Medulla oblongata (tissue), 1 donor: Measurements from ENCODE around the gene APBA1.

Experiments
- DNase-seq: peaks from one replicate; pipeline ENCODE4 v3.0.0-alpha.2; 2015; ENCODE audit errors: extremely low spot score

The APBA1 gene

GRCh38 chr9:69527454-69527853 is 144.7 kb downstream of the APBA1 start:
- no peak for DNase-seq

- DNase-seq: no peak
These were observed 145.5 kb downstream of the APBA1 start for GRCh38 chr9:69526699-69527098.

DNA sequence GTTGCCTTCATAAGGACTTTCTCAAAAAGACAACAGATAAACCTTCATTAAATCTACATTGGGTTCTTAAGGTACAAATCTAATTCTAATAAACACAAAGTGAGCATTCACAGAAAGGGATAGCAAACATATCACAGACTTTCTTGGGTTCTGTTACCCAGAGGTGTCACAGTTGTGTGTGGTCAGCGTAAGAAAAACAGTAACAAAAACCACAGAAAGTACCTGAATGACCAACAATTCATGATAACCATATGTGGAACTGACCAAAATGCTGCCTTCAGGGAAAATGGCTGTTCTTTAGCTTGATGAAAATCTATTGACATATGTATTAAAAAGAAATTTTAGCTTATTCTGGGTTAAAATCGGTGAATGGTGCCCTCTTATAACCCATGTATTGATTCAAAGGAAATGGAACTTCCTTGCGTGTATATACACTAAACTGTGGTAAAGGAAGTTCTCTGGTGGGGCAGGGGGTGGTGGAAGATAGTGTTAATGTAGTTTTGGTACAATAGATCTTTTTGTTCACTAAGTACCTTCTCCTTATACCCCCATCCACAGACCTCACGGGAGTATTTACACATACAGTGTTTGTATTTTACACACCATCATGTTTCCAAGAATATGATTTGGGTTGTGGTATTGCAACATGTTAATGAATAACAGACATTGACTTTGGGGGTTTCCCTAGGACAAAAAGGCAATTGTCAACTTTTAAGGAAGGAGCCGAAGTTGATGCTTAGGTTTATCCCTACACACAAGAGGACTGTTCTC is 152.5 kb downstream of the APBA1 start:
- no peak for DNase-seq

DNA sequence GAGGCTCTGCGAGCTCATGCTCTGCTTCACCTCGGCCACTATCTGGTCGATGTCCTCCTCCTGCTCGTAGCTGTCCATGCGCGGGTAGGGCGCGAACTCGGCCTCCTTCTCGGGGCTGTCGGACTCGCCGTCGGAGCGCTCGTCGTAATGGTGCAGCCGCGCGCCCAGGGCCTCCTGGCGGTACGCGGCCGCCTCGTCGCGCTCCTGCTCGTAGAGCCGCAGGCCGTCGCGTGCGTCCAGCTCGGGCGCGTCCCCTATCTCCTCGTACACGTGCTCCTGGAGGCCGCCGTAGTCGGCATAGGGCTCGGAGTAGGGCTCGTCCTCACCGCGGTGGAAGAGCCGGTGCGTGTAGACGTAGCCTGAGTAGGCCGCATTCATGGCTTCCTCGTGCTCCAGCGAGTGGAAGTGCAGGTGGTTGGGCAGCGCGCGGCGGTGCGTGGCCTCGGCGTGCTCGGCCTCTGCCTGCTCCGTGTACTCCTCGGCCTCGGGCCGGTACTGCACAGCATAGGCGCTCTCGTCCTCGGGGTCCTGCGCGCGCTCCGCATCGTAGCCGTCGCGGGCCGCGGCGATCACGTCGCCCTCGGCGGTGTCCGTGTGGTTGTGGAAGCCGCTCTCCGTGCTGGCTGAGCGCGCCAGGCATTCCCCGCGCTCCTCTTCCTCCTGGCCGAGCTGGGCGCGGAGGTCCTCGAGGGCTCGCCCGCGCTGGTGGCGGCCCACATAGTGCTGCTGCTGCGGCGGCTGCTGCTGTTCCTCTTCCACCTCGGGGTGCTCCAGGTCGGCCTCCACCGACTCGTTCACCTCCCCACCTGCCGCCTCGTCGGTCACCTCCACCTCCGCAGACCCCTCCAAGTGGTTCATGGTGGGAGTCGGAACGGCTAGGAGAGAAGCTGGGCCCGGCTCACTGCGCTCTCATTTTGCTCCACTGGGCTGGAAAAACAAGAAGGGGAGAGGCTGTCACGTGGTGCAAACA is 155.5 kb downstream of the APBA1 start:
- DNase-seq: no peak

- no peak for DNase-seq
These were observed 156.4 kb downstream of the APBA1 start for GRCh38 chr9:69515810-69516209.

DNA sequence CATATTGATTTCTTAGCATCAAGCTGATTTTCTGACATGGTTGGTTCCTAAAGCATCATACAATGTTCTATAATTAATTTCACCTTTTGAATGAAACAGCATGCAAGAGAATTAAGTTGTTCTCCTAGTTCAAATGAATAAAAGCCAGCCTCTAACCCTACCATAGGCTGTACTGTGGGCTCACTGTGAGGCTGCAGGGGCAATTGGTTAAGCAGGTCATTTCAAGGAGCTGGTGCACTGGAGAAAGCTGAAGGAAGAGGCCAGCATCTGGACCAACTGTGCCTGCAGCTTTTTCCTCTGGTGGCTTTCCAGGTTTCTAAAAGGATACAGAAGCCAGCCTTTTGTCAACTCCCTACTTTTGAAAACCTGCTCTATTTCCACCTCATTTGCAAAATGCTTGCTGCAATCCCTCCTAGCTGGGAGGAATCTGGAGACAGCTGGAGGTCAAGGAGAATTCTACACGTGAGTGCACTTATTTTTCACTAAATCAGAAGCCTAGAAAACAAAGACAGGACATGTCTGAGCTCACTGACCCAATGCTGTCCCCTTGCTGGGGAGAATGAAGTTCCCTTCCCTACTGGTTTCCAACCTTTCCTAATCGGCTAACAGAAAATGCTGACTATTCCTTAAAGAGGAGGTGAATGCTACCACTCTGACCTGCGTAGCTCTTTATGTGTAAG is 158.9 kb downstream of the APBA1 start:
- no peak for DNase-seq

DNA sequence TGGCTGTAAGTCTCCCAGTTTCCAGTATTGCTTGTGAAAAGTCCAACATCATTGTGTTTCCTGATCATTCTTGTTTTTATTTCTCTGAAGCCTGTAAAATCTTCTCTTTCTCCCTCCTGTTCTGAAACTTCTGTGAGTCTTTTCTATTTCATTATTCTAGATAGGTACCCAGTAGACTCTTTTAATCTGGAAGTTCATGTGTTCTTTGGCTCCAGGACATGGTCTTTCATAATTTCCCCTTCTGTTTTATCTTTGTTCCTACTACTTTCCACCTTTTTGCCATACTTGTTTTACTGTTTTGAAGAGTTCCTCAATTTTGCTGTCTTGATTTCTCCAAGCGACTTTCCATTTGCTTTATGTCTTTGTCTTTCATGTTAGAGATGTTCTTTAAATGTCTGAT is 168.1 kb downstream of the APBA1 start:
- DNase-seq: no peak

DNA sequence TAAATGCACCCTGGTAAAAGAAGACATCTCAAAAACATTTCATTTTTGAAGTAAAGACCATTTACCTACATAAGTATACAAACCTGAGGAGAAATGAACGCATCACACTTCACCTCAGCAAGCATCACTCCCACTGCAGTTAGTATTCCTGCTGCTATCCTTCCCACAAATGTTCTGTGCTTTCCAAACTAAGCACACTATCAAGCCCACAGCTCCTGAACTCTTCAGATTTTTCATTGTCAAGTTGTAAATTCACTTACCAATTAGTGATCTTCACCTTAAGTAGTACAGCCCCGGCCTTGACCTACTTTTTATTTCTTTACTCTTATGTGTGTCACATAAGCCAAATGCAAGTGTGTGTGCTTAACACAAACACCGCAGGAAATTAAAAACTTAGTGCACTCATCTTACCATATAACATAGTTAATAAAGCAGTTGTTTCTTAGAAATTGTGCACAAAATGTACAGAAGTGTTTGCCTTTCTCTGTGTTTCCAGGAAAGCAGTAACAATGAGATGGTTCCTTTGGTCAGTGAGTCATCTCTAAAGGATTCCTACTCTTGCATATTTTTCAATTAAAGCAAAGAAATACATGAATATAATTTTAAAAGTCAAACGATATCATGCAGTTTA is 169.4 kb downstream of the APBA1 start:
- DNase-seq: no peak

DNA sequence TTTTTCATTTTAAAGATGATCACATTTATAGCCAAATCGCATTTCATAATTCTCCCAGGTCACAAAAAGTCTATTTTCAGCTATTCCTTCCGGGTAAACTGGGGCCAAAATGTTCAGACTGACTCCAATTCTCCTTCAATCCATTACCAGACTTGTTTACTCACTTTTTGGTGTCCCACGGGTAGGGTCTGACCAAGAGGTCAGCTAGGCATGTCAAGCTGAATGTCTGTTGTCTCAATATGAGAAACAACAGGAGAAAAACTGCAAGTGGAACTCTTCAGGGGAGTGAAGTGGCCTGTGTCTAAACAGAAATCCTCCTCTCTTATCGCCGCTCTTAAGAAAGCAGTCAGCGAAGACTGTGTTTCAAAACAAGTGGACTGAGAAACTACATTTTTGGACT is 171.3 kb downstream of the APBA1 start:
- DNase-seq: no peak

- DNase-seq: no peak
These were observed 172.2 kb downstream of the APBA1 start for GRCh38 chr9:69499959-69500358.

GRCh38 chr9:69499407-69499806 is 172.8 kb downstream of the APBA1 start:
- DNase-seq: no peak

DNA sequence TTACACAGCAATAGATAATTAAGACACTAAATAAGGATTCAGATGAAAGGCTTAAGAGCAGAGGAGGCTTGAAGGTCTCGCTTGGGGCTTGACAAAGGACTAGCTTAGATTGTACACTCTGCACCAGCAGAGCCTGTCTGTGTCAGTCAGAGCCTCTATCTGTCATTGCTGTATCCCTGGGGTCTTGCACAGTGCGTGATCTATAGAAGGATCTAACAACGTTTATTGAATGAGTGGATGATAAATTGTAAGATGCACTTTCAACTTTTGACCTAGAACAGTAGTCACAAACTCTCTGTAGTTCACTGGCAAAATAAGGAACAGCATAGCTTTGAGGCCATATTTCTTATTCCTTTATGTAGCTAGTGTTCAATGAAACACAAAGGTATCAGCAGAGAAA is 173.7 kb downstream of the APBA1 start:
- DNase-seq: no peak

DNA sequence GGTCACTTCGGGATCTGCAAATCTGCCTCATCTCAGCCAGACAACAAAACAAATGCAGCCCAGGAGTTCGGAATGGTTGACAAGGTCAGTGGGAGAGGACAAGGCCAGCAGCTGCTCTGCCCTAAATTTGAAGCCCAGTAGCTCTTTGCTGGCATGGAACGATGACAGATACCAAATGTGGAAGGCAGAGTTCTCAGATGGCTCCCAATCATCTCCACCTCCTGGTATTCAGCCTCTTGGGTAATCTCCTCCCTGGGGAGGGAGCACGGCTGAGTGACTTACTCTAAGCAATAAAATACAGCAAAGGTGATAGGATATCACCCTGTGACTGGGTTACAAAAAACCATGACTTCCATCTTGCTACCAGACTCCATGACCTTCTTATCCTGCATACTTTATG is 174.4 kb downstream of the APBA1 start:
- DNase-seq: no peak

DNA sequence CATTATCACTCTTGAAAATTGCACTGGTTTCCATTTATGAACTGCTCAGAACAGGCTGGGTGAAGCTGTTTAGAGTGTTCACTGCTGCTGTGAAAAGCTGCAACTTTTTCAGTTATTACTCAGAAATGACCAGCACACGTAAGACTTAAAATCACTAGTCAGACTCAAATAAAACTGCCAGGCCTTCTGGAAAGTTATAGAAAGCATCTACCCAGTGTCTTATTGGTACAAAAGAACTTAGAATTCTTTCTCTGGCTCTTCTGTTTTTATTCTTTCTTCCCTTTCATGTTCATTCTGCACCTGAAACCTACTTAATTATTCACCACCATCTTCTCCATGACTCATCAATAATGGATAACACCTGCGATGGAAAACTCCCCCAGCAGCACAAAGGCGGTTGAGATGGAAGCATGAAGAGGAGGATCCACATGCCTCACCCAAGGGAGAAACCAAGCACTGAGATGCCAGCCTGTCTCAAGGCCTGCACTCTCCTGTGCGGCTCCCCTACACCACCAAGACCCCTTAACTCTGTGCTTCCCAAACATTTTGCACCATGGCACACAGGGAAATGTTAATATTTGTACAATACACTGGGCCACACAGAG is 175.2 kb downstream of the APBA1 start:
- DNase-seq: no peak

- DNase-seq: no peak
These were observed 176.9 kb downstream of the APBA1 start for GRCh38 chr9:69495296-69495695.

GRCh38 chr9:69494763-69495162 is 177.4 kb downstream of the APBA1 start:
- no peak for DNase-seq

GRCh38 chr9:69494208-69494607 is 178.0 kb downstream of the APBA1 start:
- no peak for DNase-seq

- no peak for DNase-seq
These were observed 185.7 kb downstream of the APBA1 start for GRCh38 chr9:69486498-69486897.

- no peak for DNase-seq
These were observed 186.7 kb downstream of the APBA1 start for GRCh38 chr9:69485466-69485865.

DNA sequence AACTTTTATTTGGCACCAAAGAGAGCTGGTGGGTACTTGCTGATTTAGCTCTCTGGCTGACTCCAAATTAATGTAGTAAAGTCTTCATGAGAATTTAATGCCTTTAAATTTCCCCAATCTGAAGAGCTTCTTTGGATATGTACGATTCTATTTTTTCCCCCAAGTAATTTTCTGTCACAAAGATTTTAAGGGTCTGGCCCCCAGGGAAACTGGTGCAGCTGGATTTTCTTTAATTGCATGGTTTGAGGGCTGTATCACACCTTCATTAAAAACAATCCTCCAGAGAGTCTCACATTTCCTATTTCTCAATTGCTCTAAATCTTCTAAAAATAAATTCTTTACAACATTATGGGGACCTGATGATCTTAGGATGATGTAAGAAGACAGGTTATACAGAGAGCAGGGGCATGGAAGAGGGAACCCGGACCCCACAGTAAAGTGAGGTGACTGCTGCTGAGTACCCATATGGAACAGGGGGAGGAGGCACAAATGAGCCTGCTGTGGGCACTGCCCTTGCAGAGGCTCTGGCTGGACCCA is 188.2 kb downstream of the APBA1 start:
- DNase-seq: no peak

GRCh38 chr9:69476797-69477196 is 195.4 kb downstream of the APBA1 start:
- DNase-seq: no peak
